Transverse colon (tissue), 4 donors: ENCODE results near the gene GEN1.

Experiments
- EP300 ChIP-seq: sonication (generic); formaldehyde crosslinking; IDR thresholded peaks from one replicate; pipeline ENCODE4 v1.6.1; 2017; ENCODE audit warnings: antibody characterized with exemption, low read depth
- POLR2A ChIP-seq: fragments of 450-650 bp; IDR thresholded peaks from one replicate; pipeline ENCODE4 v1.6.1; 2016; ENCODE audit warnings: antibody characterized with exemption, mild to moderate bottlenecking, moderate library complexity
- POLR2AphosphoS5 ChIP-seq, 3 donors: sonication (generic); formaldehyde crosslinking; IDR thresholded peaks; one replicate each; pipeline ENCODE4 v1.6.1; 2016; ENCODE audit warnings: antibody characterized with exemption in 3 of 3
- TF ChIP-seq, protein P1 (sequence below), 5 experiments: fragments of 200-600 bp in 3 of 5; fragments of 450-650 bp in 2 of 5; sonication (generic) in 3 of 5; IDR thresholded peaks; 1 replicate in 2 of 5; 2 replicates in 3 of 5; pipeline ENCODE4 v1.5.1; 2016 to 2017; ENCODE audit warnings: antibody characterized with exemption in 5 of 5, inconsistent platforms in 3 of 5, mild to moderate bottlenecking in 2 of 5, moderate library complexity in 1 of 5

DNA sequence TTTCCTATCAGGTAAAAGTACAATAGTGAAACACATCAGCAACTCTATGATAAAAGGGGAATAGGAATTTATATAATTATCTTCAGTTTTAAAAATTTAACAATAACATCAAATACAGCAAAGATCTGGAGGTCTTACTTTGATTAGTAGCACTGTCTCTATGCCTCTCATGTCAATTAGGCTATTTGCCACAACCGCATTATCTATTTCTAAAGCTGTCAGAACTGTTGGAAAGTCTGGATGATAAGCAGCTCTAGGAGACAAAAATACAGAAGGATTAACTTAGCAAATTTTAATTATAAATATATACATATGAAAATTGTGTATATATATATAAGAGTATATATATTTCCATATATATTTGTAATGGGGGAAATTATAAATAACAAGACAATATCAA, 45.4 kb upstream of the GEN1 start:
- TF ChIP-seq, protein P1, sequence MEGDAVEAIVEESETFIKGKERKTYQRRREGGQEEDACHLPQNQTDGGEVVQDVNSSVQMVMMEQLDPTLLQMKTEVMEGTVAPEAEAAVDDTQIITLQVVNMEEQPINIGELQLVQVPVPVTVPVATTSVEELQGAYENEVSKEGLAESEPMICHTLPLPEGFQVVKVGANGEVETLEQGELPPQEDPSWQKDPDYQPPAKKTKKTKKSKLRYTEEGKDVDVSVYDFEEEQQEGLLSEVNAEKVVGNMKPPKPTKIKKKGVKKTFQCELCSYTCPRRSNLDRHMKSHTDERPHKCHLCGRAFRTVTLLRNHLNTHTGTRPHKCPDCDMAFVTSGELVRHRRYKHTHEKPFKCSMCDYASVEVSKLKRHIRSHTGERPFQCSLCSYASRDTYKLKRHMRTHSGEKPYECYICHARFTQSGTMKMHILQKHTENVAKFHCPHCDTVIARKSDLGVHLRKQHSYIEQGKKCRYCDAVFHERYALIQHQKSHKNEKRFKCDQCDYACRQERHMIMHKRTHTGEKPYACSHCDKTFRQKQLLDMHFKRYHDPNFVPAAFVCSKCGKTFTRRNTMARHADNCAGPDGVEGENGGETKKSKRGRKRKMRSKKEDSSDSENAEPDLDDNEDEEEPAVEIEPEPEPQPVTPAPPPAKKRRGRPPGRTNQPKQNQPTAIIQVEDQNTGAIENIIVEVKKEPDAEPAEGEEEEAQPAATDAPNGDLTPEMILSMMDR (IDR thresholded peaks at IDR 0.05): no peak
- no peak for TF ChIP-seq POLR2AphosphoS5 (IDR thresholded peaks at IDR 0.05)
- no peak for TF ChIP-seq POLR2A
- no peak for TF ChIP-seq EP300
